GM18498 (cell line): ENCODE results near the gene POLN.
A peak's percentile ranks its signal among the peaks of the same experiment; 100 is the strongest.

Source experiments
- ATAC-seq: cut with Tn5 transposase; IDR thresholded peaks from one replicate; pipeline ENCODE4 v1.9.1; 2021; ENCODE audit warnings: mild to moderate bottlenecking, moderate library complexity; ENCODE audit not compliant: unreplicated experiment

POLN gene

GRCh38 chr4:2241410-2242353 is at the start of gene POLN, which contains the start of gene HAUS3:
Gene POLN (minus strand): TSS chr4:2242121. CDS start chr4:2229231, 12,890 bp downstream.
Gene HAUS3 (minus strand): TSS chr4:2242121. CDS start chr4:2240946, 1,175 bp downstream.
- ATAC-seq = peak; percentile 90

GRCh38 chr4:2290974-2291704 is 49.2 kb upstream of the POLN start:
- ATAC-seq = no peak

- ATAC-seq = no peak
These were observed 48.6 kb upstream of the POLN start for GRCh38 chr4:2290488-2290887.

- ATAC-seq = no peak
These were observed 48.0 kb upstream of the POLN start for GRCh38 chr4:2289955-2290333.

GRCh38 chr4:2289311-2289954 is 47.5 kb upstream of the POLN start:
- ATAC-seq = no peak

- ATAC-seq = no peak
These were observed 46.2 kb upstream of the POLN start for GRCh38 chr4:2288051-2288541.

- ATAC-seq = no peak
These were observed 45.6 kb upstream of the POLN start for GRCh38 chr4:2287594-2287915.

- no peak for ATAC-seq
These were observed 45.1 kb upstream of the POLN start for GRCh38 chr4:2286904-2287593.

- no peak for ATAC-seq
These were observed 43.9 kb upstream of the POLN start for GRCh38 chr4:2285613-2286381.

- no peak for ATAC-seq
These were observed 43.2 kb upstream of the POLN start for GRCh38 chr4:2284934-2285612.

- ATAC-seq = no peak
These were observed 42.4 kb upstream of the POLN start for GRCh38 chr4:2284161-2284933.

- no peak for ATAC-seq
These were observed 41.3 kb upstream of the POLN start for GRCh38 chr4:2283199-2283711.

- peak; percentile 83 for ATAC-seq
These were observed 39.8 kb upstream of the POLN start for GRCh38 chr4:2281575-2282343.

GRCh38 chr4:2280531-2281300 is 38.8 kb upstream of the POLN start:
- no peak for ATAC-seq

GRCh38 chr4:2277956-2278355 is 36.0 kb upstream of the POLN start:
- no peak for ATAC-seq

- ATAC-seq = no peak
These were observed 34.8 kb upstream of the POLN start for GRCh38 chr4:2276581-2277325.
